ENCODE results near the gene MAD1L1.
"Not testable (repeated sequence)": the region's sequence is repeated elsewhere in the genome, so short reads cannot be mapped to it uniquely, and the experiment has no call there.

The MAD1L1 gene

DNA sequence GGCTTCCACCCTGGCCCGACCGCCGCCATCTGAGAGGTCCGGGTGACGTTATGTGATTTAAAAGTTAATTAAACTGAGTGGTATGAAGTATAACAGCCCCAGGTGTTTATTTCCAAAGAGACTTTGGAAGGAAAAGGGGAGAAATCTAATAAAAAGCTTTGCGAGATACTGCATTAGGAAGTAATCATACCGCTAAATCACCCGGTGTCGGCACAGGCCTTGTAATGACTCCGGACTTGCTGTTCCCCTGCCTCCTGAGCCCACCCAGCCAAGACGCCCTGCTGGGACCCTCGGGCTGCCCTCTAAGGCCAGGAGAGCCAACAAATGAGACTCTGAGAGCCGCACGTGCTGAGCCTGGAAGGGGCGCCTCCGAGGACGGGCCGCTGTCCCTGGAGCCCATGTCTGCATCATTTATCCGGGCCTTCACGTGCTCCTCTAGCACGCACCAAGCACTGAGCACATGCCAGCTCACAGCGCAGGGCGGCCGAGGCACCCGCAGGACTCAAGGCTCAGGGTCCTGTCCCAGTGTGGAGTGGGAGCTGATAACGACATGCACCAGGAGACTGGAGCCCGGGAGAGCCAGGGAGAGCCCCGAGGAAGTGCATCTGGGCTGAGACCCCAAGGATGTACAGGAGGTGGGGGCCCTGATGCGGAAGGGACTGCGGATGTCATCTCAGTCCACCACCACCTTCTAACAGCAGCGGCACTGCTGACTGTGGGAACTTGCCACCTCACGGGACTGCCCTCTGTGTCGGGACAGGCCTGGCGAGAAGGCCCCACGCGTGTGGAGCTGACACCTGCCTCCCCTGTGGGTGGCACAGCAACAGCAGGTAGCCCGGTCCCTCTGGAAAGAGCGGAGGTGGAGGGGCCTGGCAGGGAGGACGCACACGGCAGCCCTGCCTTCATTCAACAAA lies 380.0 kb downstream of the MAD1L1 start:
- no peak for DNase-seq (ENCODE audit: low spot score)

DNA sequence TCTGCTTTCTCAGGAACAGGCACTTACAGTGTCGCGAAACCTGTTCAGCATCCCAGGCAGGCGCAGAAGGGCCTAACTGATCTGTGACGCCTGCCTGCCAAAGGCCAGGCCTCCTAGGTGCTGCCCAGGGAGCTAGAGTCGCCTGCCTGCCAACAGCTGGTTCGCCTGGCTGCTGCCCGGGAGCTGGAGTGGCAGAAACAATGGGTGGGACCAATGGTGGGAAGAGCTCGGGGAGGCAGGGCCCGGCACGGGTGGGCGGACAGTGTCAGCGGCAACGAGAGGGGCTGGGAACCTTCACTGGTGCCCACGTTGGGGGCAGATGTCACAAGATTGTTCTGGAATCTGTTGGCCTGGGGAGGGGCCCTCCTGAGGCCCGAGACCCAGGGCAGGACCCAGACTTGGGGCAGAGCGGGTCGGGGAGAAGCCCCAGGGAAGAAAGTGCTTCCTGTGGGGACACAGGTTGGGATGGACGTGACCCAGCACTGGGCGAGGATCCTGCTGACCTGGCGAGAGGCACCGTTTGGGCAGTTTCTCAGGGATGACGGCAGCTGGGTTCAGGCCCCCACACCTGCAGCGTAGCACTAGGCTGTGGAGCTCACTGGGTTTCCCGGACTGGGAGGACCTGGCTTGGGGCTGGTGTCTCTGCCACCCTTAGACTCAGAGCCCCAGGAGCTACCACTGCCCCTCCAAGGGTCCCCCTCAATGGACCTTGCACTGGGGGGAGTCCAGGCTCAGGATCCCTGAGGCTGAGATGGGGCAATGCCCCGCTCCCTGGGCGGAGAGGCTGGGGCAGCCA lies 380.8 kb downstream of the MAD1L1 start:
- DNase-seq (ENCODE audit: low spot score), result no peak

DNA sequence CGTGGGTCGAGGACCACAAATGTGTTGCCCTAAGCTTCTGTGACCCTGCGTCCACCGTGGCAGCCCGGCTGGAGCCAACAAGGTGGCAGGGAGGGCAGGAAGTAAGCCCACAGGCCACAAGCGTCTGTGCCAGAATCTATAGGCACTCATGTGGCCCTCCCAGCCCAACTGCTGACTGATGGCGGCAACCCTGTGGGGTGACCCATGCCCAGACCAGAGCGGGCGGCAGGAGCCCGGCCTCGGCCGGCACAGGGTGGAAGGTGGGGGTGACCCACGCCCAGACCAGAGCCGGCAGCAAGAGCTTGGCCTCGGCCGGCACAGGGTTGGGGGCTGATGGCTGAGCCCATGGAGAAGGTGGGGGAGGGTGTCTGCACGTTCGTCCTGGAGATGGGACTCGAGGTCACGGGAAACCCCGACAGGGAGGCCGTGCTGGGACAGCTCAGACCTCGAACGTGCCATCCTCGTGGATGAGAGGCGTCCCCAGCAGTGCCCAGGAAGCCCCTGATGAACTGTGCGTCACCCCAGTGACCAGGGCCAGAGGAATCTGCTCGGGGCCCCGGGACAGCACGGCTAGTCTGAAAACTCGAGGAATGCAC lies 381.7 kb downstream of the MAD1L1 start:
- DNase-seq (ENCODE audit: low spot score), result no peak

DNA sequence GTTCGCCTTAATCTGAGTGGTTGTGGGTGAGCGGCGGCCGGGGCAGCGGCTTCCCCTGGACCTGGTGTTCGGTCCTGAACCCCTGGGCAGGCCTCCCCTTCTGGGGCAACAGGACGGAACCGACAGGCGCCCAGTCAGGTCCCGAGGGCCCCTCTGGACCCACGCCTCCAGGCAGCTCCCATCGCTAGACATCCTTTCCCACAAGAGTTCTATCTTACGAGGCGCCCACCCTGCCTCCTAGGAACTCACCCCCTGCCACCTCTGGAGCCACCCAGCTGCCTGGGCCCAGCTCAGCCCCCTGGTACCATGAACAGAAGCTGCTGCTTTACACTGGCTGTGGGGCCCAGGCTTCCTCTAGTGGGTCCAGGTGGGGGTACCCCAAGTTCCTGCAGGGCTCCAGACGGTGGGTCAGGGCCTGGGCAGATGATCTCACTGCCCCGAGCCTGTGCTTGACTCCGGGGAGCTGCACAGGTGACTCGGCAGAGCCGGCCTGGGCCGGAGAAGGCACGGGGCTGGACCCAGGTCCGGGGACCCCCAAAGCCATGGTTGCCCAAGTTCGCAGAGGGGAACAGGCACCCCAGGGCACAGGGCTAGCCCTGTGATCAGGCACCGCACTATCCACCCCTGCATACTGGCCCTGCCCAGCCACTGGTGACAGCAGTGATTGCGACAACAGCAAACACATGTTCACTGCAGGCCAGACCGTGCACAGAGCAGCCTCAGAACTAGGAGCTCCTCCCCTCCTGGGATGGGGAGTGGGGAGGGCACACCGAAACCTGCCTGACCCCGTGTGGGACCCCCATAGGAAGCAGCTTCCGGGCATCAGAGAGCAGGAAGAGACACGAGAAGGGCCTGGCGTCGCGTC lies 382.4 kb downstream of the MAD1L1 start:
- DNase-seq (ENCODE audit: low spot score), result no peak

GRCh38 chr7:1849351-1850041 lies 383.2 kb downstream of the MAD1L1 start:
- DNase-seq (ENCODE audit: low spot score), result no peak

DNA sequence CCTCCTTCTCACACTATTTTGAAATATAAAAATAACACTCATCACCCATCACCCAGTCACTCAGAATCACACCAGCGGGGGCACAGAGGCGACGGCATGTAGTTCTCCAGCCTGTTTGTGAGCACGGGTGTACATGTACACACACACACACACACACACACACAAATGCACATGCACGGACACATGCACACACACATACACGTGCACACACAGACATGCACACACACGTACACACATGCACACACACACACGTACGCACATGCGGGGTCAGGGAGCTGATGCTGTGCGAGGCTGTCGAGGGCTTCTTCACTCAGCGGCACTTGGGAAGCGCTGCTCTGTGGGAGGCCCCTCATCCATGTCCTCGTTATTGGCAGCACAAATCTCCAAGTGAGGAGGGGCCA lies 383.8 kb downstream of the MAD1L1 start:
- no peak for DNase-seq (ENCODE audit: low spot score)

- no peak for DNase-seq (ENCODE audit: low spot score)
Observed at GRCh38 chr7:1848013-1848640, 384.6 kb downstream of the MAD1L1 start.

DNA sequence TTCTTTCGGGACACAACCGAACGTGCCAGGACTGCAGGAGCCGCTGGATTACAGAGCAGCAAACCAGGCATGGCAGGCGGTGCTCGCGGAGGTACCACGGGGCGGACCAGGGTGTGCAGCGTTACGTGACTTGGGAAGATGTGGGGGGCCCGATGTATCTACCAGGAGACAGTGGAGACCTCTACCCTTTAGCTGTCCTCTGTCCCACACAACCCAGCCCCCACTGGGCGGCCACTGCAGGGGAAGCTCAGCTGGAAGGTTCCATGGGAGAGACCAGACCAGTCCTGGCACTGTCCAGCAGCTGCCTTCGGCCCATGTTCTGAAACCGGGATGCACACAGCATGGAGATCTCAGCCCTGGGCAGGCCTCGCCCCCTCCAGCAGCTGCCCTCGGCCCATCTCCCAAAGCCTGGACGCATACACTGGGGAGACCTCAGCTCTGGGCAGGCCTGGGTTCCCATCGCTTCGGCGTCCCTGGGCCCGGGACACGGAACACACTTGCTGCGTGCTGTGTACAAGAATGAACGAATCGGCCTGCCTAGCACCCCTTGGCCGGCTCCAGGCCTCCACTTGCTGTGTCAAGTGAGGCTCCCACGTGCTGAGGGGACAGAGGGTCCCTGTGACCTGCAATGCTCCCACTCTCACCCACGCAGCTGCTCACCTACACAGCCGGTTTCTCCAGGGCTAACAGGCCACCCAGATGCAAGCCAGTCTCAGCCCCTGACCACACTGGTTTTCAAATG lies 385.3 kb downstream of the MAD1L1 start:
- no peak for DNase-seq (ENCODE audit: low spot score)

- DNase-seq (ENCODE audit: low spot score), result no peak
Observed at GRCh38 chr7:1846331-1847065, 386.2 kb downstream of the MAD1L1 start.

- no peak for DNase-seq (ENCODE audit: low spot score)
Observed at GRCh38 chr7:1845536-1846311, 387.0 kb downstream of the MAD1L1 start.

DNA sequence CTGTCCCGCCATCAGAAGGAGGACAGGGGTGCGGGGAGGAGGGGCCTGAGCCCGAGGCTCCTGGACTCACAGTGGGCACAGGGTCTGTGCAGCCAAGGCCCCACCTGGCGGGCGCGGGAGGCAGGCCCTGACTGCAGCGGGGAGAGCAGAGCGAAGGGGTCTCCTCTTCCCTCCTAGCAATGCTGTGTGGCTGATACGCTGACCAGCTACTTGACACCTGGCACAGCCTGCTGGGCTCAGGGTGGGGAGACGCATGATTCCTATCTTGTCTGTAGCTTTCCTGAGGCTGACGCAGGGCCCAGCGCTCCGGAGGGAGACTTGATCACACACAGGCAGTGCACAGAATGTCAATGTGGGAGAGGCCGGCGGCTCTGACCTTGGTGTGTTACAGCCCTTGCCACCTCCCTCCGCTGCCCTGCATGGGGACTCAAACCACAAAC lies 387.8 kb downstream of the MAD1L1 start:
- DNase-seq (ENCODE audit: low spot score), result no peak

- DNase-seq (ENCODE audit: low spot score), result no peak
Observed at GRCh38 chr7:1844336-1844950, 388.3 kb downstream of the MAD1L1 start.

GRCh38 chr7:1843921-1844335 lies 388.8 kb downstream of the MAD1L1 start:
- no peak for DNase-seq (ENCODE audit: low spot score)

DNA sequence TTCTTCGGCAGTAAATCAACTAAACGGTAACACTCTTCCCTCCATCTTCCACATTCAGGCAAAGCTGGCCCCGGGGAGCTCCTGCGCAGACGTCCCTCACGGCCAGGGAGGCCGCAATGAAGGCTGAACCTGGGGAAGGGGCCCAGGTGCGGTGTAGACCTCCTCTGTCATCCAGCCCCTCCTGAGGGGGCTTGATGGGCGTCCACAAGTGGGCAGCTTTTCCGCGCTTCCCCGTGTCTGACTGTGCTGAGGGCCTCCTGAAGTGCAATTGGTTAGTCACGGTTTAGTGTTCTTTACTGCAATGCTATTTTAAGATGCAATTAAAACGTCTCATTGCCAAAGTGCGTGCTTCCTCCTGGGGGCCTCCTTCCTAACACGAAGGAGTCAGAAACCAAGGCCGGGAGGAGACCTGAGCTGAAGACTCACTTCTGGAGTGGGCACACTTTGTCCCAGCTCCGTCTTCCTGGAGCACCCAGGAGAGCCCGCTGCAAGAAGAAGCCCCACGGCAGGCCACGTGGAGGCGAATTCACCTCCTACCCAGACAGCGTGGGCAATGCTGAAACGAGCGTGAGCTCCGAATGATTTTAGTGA lies 389.4 kb downstream of the MAD1L1 start:
- no peak for DNase-seq (ENCODE audit: low spot score)

- no peak for DNase-seq (ENCODE audit: low spot score)
Observed at GRCh38 chr7:1842321-1843221, 390.2 kb downstream of the MAD1L1 start.

- DNase-seq (ENCODE audit: low spot score), result not testable (repeated sequence)
Observed at GRCh38 chr7:1841286-1842021, 391.3 kb downstream of the MAD1L1 start.
